Activated naive CD4-positive, alpha-beta T cell treated with anti-CD3 and anti-CD28 coated beads, Interleukin-2, amount 50 U/mL, for 72 hours (primary cell): Measurements from ENCODE around the gene C10orf67. TPM values are rescaled to one million over a fixed set of nuclear protein-coding genes. Genes with fewer than 3 reads are reported as not detected.

Experiments used
- total RNA-seq, 2 donors: library from RNA; stranded (reverse); gene quantifications; one replicate each; pipeline ENCODE4 v1.2.3, GENCODE V29; 2022

C10orf67 gene
- total RNA-seq, 2 donors from 2014 or later: 0.23 to 1.5 TPM

Other genes with a start within 250 kb of the C10orf67 start
- gene MSRB2, start 249.2 kb downstream of the C10orf67 start, total RNA-seq: 10 to 100 TPM in 1 of 2 donors, 1 to 10 TPM in 1; 4.5 to 16.8 TPM
- gene PTF1A, start 152.5 kb downstream of the C10orf67 start, total RNA-seq: not detected
- 10 to 100 TPM; 13.3 to 16.0 TPM for gene OTUD1, start 94.3 kb upstream of the C10orf67 start, total RNA-seq